CD14-positive monocyte (primary cell): ENCODE data around the gene NRROS. TPM values are rescaled to one million over a fixed set of nuclear protein-coding genes. Genes with fewer than 3 reads are reported as not detected.

Experiments
- DNase-seq, 3 donors: peaks; one replicate each; pipeline ENCODE4 v3.0.0-alpha.2; 2011 to 2022
- H2AFZ ChIP-seq: 2 replicates; pipeline ENCODE4 v1.6.0; 2012; ENCODE audit warnings: mild to moderate bottlenecking, low read depth, low read length, inconsistent platforms; ENCODE audit not compliant: insufficient read depth, poor library complexity, severe bottlenecking
- H3K27ac ChIP-seq, 2 donors: 1 replicate in 1 of 2; 2 replicates in 1 of 2; pipeline ENCODE4 v1.5.1; 2012 to 2013; ENCODE audit warnings: low read length in 2 of 2, control low read depth in 1 of 2, inconsistent platforms in 1 of 2, low read depth in 1 of 2, mild to moderate bottlenecking in 1 of 2
- H3K27me3 ChIP-seq, 2 donors: one replicate each; pipeline versions ENCODE4 v1.6.0 to v1.6.1; 2011 to 2013; ENCODE audit warnings: low read length in 2 of 2; ENCODE audit not compliant: control insufficient read depth in 2 of 2, insufficient read depth in 2 of 2
- H3K36me3 ChIP-seq, 2 donors: replicated peaks in 1 of 2; 1 replicate in 1 of 2; 2 replicates in 1 of 2; pipeline versions ENCODE4 v1.5.1 to v1.6.1; 2012 to 2013; ENCODE audit warnings: low read length in 2 of 2, control low read depth in 1 of 2, inconsistent platforms in 1 of 2, mild to moderate bottlenecking in 1 of 2; ENCODE audit not compliant: insufficient read depth in 2 of 2, control insufficient read depth in 1 of 2
- H3K4me1 ChIP-seq, 2 donors: 1 replicate in 1 of 2; 2 replicates in 1 of 2; pipeline versions ENCODE4 v1.5.1 to v1.6.1; 2012 to 2013; ENCODE audit warnings: low read length in 2 of 2, control low read depth in 1 of 2, inconsistent platforms in 1 of 2, mild to moderate bottlenecking in 1 of 2, moderate library complexity in 1 of 2; ENCODE audit not compliant: insufficient read depth in 2 of 2, control insufficient read depth in 1 of 2
- H3K4me2 ChIP-seq: replicated peaks from 2 replicates; pipeline ENCODE3; 2012; ENCODE audit warnings: low read length, moderate library complexity, mild to moderate bottlenecking; ENCODE audit not compliant: poor library complexity, severe bottlenecking; ENCODE audit errors: extremely low read depth
- H3K4me3 ChIP-seq, 3 experiments: fragments of 200-600 bp in 1 of 3; sonication (generic) in 1 of 3; replicated peaks in 1 of 3; 1 replicate in 2 of 3; 2 replicates in 1 of 3; pipeline ENCODE4 v1.5.1; 2011 to 2013; ENCODE audit warnings: low read length in 3 of 3, mild to moderate bottlenecking in 3 of 3, control low read depth in 2 of 3, low read depth in 2 of 3, inconsistent platforms in 1 of 3, moderate library complexity in 1 of 3
- H3K79me2 ChIP-seq: 2 replicates; pipeline ENCODE4 v1.6.0; 2012; ENCODE audit warnings: mild to moderate bottlenecking, control low read depth, inconsistent platforms, low read length, moderate library complexity; ENCODE audit not compliant: insufficient read depth
- H3K9ac ChIP-seq: 2 replicates; pipeline ENCODE4 v1.6.0; 2017; ENCODE audit warnings: low read length, mild to moderate bottlenecking; ENCODE audit not compliant: insufficient read depth, poor library complexity, severe bottlenecking
- H3K9me3 ChIP-seq, 2 donors: replicated peaks in 1 of 2; 1 replicate in 1 of 2; 2 replicates in 1 of 2; pipeline versions ENCODE4 v1.5.1 to v1.6.1; 2012 to 2013; ENCODE audit warnings: low read length in 2 of 2, control low read depth in 1 of 2; ENCODE audit not compliant: control insufficient read depth in 1 of 2, insufficient read depth in 1 of 2
- H4K20me1 ChIP-seq: 2 replicates; pipeline ENCODE4 v1.6.0; 2012; ENCODE audit warnings: mild to moderate bottlenecking, low read length, control low read depth, moderate library complexity; ENCODE audit not compliant: insufficient read depth
- H3K27ac Mint-ChIP-seq, 7 donors: one replicate each; pipeline ENCODE4 v1.8.0; 2020; ENCODE audit warnings: mild to moderate bottlenecking in 7 of 7, mixed read lengths in 7 of 7, moderate library complexity in 6 of 7, inconsistent platforms in 2 of 7
- H3K27me3 Mint-ChIP-seq, 3 donors: one replicate each; pipeline ENCODE4 v1.8.0; 2021 to 2022; ENCODE audit warnings: low read depth in 3 of 3, mild to moderate bottlenecking in 3 of 3, mixed read lengths in 3 of 3, moderate library complexity in 3 of 3, inconsistent platforms in 1 of 3
- H3K36me3 Mint-ChIP-seq, 2 donors: one replicate each; pipeline ENCODE4 v1.8.0; 2020; ENCODE audit warnings: mixed read lengths in 2 of 2, inconsistent platforms in 1 of 2, mild to moderate bottlenecking in 1 of 2
- H3K4me1 Mint-ChIP-seq: one replicate; pipeline ENCODE4 v1.8.0; 2020; ENCODE audit warnings: mild to moderate bottlenecking, mixed read lengths
- H3K4me3 Mint-ChIP-seq, 2 donors: one replicate each; pipeline ENCODE4 v1.8.0; 2020; ENCODE audit warnings: mild to moderate bottlenecking in 2 of 2, mixed read lengths in 2 of 2, moderate library complexity in 1 of 2
- H3K9me3 Mint-ChIP-seq, 7 donors: one replicate each; pipeline ENCODE4 v1.8.0; 2020 to 2022; ENCODE audit warnings: mixed read lengths in 7 of 7, mild to moderate bottlenecking in 6 of 7, moderate library complexity in 6 of 7, inconsistent platforms in 2 of 7
- WGBS: methylation state at CpG from one replicate; pipeline ENCODE4 v1.1.5; 2013; ENCODE audit warnings: missing lambda C conversion rate; ENCODE audit not compliant: insufficient coverage; 5-methylcytosine and 5-hydroxymethylcytosine counted together
- intact Hi-C, 2 donors: fragments of 100-400 bp; cut with micrococcal nuclease; formaldehyde crosslinking; loops; one replicate each; pipeline versions ENCODE4 v1.15.0 to v1.15.1; 2023
- polyA plus RNA-seq, 3 donors: library from polyadenylated mRNA; depleted of rRNA in 1 of 3; unstranded in 2 of 3; stranded (reverse) in 1 of 3; fragments of 300-500 nt in 2 of 3; fragments of >200 nt in 1 of 3; fragmentation: Illumina TruSeq in 2 of 3; gene quantifications; 1 replicate in 2 of 3; 2 replicates in 1 of 3; pipeline ENCODE4 v1.2.3, GENCODE V29; 2012 to 2021
- TF ChIP-seq, protein P1 (sequence below): fragments of 200-600 bp; IDR thresholded peaks from one replicate; pipeline ENCODE4 v1.8.0; 2022; ENCODE audit warnings: antibody characterized with exemption, mild to moderate bottlenecking

NRROS gene
- polyA plus RNA-seq, 3 donors, result 5.9 to 109 (median 7.5) TPM

- Mint-ChIP-seq H3K27me3 (peaks cover 0 to 2% (median 0%) of the 10 kb centered on the region in 3 donors), H3K4me3 (peak overlapping the region; percentile 80 to 89), H3K9me3 (peaks cover 0 to 3% (median 0%) of the 10 kb centered on the region in 7 donors), H3K36me3 (peaks cover 0 to 4% of the 10 kb centered on the region in 2 donors), H3K4me1 (peaks cover 75% of the 10 kb centered on the region), H3K27ac (peak overlapping the region; percentile 98 to 100 (median 100))
- H2AFZ ChIP-seq, result peak overlapping the region; percentile 38
- no peaks in the 10 kb centered on the region for H3K36me3 ChIP-seq
- 5% methylated on average over 9 of the region's 16 CpGs for WGBS
- H3K4me1 ChIP-seq, result peaks cover 87 to 98% of the 10 kb centered on the region in 2 donors
- TF ChIP-seq, protein P1, sequence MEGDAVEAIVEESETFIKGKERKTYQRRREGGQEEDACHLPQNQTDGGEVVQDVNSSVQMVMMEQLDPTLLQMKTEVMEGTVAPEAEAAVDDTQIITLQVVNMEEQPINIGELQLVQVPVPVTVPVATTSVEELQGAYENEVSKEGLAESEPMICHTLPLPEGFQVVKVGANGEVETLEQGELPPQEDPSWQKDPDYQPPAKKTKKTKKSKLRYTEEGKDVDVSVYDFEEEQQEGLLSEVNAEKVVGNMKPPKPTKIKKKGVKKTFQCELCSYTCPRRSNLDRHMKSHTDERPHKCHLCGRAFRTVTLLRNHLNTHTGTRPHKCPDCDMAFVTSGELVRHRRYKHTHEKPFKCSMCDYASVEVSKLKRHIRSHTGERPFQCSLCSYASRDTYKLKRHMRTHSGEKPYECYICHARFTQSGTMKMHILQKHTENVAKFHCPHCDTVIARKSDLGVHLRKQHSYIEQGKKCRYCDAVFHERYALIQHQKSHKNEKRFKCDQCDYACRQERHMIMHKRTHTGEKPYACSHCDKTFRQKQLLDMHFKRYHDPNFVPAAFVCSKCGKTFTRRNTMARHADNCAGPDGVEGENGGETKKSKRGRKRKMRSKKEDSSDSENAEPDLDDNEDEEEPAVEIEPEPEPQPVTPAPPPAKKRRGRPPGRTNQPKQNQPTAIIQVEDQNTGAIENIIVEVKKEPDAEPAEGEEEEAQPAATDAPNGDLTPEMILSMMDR, result no peak
- peaks cover 34% of the 10 kb centered on the region for H3K79me2 ChIP-seq
- no peaks in the 10 kb centered on the region for H4K20me1 ChIP-seq
- no peaks in the 10 kb centered on the region for H3K27me3 ChIP-seq
- intact Hi-C loops, result loop anchor here in 1 of 2 donors (2.0 to 5.0 kb wide), 2 partner anchors 18 to 62 kb away; no protein-coding TSS in a partner anchor
- peak overlapping the region; percentile 80 for H3K4me2 ChIP-seq
- H3K4me3 ChIP-seq, result peak overlapping the region; percentile 18 to 68 (median 48)
- no peaks in the 10 kb centered on the region for H3K9me3 ChIP-seq
- H3K9ac ChIP-seq, result peak overlapping the region; percentile 76
- peak; percentile 89 to 94 (median 89) for DNase-seq
- H3K27ac ChIP-seq, result peak overlapping the region; percentile 93 to 98
Observed at GRCh38 chr3:196624907-196625306, 14.6 kb upstream of the NRROS start.

DNA sequence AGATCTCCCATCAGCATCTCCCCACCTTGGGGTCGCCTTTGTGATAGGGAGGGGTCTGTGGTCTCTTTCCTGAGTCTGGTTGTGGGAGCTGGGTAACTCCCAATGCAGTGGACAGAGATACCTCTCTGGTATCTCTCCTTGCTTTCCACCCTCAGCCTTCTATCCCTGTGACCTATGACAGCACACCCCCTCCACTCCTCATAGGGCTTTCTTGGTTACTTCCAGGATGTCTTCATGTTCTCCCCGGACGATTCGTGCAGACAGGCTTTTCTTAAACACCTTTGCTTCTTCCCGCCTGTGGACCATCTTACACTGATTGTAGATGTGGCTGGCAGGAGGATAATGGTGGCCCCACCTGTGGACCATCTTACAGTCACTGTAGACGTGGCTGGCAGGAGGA is 14.2 kb upstream of the NRROS start:
- peak overlapping the region; percentile 80 for H3K4me2 ChIP-seq
- H3K4me3 Mint-ChIP-seq, result peak overlapping the region; percentile 80 to 89
- DNase-seq, result peak in 1 of 3 donors; percentile 68
- peak overlapping the region; percentile 76 for H3K9ac ChIP-seq
- H4K20me1 ChIP-seq, result no peaks in the 10 kb centered on the region
- H3K27ac ChIP-seq, result peak overlapping the region; percentile 93 to 98
- peaks cover 0 to 3% (median 0%) of the 10 kb centered on the region in 7 donors for H3K9me3 Mint-ChIP-seq
- peak overlapping the region in 2 of 3 experiments; percentile 19 to 68 for H3K4me3 ChIP-seq
- H3K4me1 Mint-ChIP-seq, result peaks cover 74% of the 10 kb centered on the region
- no peaks in the 10 kb centered on the region for H3K27me3 ChIP-seq
- peaks cover 89 to 98% of the 10 kb centered on the region in 2 donors for H3K4me1 ChIP-seq
- H2AFZ ChIP-seq, result peak overlapping the region; percentile 38
- H3K79me2 ChIP-seq, result peaks cover 38% of the 10 kb centered on the region
- no peaks in the 10 kb centered on the region for H3K36me3 ChIP-seq
- no peaks in the 10 kb centered on the region for H3K9me3 ChIP-seq
- H3K27me3 Mint-ChIP-seq, result peaks cover 0 to 2% (median 0%) of the 10 kb centered on the region in 3 donors
- 67% methylated on average over 1 of the region's 6 CpGs for WGBS
- TF ChIP-seq, protein P1, result no peak
- intact Hi-C loops, result loop anchor here in 1 of 2 donors (2.0 kb wide), 1 partner anchor 17 kb away; no protein-coding TSS in a partner anchor
- peaks cover 0 to 3% of the 10 kb centered on the region in 2 donors for H3K36me3 Mint-ChIP-seq
- H3K27ac Mint-ChIP-seq, result peak overlapping the region; percentile 98 to 100 (median 100)
